IPS-20b (cell line): ENCODE data around the gene LPIN2.

Experiments
- H3K27ac ChIP-seq: one replicate; pipeline ENCODE4 v1.5.1; 2013; ENCODE audit warnings: low read length
- H3K27me3 ChIP-seq: 2 replicates; pipeline ENCODE4 v1.6.1; 2013; ENCODE audit warnings: mild to moderate bottlenecking, low read length, inconsistent platforms; ENCODE audit not compliant: insufficient read depth
- H3K36me3 ChIP-seq: 2 replicates; pipeline ENCODE4 v1.6.1; 2013; ENCODE audit warnings: low read depth, mild to moderate bottlenecking, inconsistent platforms, low read length, moderate library complexity; ENCODE audit not compliant: insufficient read depth
- H3K4me1 ChIP-seq: 2 replicates; pipeline ENCODE4 v1.6.1; 2013; ENCODE audit warnings: mild to moderate bottlenecking, control low read depth, inconsistent platforms, low read length, moderate library complexity; ENCODE audit not compliant: insufficient read depth
- H3K4me3 ChIP-seq: 2 replicates; pipeline ENCODE4 v1.5.1; 2013; ENCODE audit warnings: mild to moderate bottlenecking, low read length, inconsistent platforms
- H3K9ac ChIP-seq: 2 replicates; pipeline ENCODE4 v1.6.1; 2013; ENCODE audit warnings: low read depth, mild to moderate bottlenecking, inconsistent platforms, low read length, moderate library complexity
- H3K9me3 ChIP-seq: 2 replicates; pipeline ENCODE4 v1.6.1; 2013; ENCODE audit warnings: mild to moderate bottlenecking, low read depth, low read length, inconsistent platforms; ENCODE audit not compliant: insufficient read depth

The LPIN2 gene, protein sequence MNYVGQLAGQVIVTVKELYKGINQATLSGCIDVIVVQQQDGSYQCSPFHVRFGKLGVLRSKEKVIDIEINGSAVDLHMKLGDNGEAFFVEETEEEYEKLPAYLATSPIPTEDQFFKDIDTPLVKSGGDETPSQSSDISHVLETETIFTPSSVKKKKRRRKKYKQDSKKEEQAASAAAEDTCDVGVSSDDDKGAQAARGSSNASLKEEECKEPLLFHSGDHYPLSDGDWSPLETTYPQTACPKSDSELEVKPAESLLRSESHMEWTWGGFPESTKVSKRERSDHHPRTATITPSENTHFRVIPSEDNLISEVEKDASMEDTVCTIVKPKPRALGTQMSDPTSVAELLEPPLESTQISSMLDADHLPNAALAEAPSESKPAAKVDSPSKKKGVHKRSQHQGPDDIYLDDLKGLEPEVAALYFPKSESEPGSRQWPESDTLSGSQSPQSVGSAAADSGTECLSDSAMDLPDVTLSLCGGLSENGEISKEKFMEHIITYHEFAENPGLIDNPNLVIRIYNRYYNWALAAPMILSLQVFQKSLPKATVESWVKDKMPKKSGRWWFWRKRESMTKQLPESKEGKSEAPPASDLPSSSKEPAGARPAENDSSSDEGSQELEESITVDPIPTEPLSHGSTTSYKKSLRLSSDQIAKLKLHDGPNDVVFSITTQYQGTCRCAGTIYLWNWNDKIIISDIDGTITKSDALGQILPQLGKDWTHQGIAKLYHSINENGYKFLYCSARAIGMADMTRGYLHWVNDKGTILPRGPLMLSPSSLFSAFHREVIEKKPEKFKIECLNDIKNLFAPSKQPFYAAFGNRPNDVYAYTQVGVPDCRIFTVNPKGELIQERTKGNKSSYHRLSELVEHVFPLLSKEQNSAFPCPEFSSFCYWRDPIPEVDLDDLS

DNA sequence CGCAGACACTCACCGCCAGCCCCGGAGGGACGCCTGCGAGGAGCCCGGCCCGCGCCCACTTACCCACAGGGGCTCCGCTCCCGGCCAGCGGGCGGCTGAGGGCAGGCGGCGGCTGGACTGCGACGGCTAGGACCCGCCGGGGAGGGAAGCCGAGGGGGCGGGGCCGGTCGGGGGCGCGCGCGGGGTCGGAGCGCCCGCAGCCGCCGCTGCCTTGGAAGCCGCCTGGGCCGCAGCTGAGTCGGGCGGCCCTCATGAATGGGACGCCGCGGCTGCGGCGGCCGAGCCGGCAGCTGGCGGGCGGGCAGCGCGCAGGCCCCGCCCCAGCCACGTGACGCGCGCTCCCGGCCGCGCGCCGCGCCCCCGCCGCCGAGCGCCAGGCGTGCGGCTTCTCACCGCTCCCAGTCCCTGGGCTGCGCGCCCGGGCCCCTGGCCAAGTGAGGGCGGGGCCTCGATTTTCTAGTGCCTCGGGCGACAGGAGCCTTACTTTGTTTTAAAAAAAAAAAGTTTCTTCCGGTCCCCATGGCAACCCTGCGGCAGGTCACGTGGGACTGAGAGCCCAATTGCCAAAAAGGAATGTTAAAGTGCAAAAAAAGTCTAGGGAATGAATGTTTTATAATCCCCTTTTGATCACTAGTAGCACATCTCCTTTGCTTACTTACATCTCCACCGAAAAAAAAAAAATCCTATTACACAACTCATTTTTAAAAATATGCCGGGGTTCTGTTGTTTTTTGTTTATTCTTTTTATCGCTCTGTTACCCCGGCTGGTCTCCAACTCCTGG is at the start of gene LPIN2:
Gene LPIN2 (minus strand): TSS at position 121 of the 781 bp plus-strand sequence. CDS start 52,304 bp downstream, outside the sequence.
- peak within 1 kb of the TSS; percentile 76; the same call in 1 of the 2 replicates for H3K9ac ChIP-seq
- H3K4me1 ChIP-seq, result peaks cover 15% of the 10 kb centered on the region
- H3K4me3 ChIP-seq, result peak within 1 kb of the TSS; percentile 90
- H3K27ac ChIP-seq, result no peak within 1 kb of the TSS
- no peaks in the 10 kb centered on the region for H3K9me3 ChIP-seq
- H3K36me3 ChIP-seq, result peaks cover 16% of the 10 kb centered on the region; the same call in 1 of the 2 replicates
- H3K27me3 ChIP-seq, result no peaks in the 10 kb centered on the region

DNA sequence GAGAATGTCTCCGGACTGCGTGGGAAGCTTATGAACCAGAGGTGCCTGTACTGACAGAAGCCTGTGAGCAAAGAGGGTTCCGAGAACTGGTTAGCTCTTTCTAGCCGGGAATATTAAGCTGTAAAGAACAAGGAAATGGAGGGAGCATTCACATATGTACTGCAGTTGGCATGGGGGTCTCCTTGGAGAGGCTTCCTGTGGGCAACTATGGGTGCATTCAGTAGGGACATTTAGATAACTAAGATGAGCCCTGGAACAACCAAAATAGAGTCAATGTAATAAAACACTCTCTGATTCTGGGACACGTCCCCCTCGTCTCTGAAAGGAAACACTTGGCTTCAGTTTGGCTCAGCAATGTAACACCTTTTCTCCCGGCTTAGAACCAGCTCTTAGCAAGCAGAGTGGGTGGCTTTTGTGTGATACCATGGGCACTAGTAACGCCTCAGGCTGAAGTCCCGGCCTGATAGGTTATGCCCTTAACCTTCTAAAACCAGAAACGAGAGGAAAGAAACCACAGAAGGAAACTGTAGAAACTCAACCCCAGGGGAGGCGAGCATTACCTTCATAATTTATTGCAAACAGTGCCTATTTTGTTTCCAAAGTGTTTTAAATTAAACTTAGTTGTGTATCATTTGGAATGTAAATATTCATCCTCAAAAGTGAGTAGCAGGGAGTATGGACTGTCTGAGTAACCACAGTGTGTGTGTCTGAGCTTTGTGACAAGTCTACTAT is 48.8 kb upstream of the LPIN2 start:
- H3K27me3 ChIP-seq, result no peaks in the 10 kb centered on the region
- H3K36me3 ChIP-seq, result no peaks in the 10 kb centered on the region
- no peak overlapping the region for H3K27ac ChIP-seq
- no peak overlapping the region for H3K9ac ChIP-seq
- H3K4me3 ChIP-seq, result no peak overlapping the region
- no peaks in the 10 kb centered on the region for H3K9me3 ChIP-seq
- no peaks in the 10 kb centered on the region for H3K4me1 ChIP-seq

DNA sequence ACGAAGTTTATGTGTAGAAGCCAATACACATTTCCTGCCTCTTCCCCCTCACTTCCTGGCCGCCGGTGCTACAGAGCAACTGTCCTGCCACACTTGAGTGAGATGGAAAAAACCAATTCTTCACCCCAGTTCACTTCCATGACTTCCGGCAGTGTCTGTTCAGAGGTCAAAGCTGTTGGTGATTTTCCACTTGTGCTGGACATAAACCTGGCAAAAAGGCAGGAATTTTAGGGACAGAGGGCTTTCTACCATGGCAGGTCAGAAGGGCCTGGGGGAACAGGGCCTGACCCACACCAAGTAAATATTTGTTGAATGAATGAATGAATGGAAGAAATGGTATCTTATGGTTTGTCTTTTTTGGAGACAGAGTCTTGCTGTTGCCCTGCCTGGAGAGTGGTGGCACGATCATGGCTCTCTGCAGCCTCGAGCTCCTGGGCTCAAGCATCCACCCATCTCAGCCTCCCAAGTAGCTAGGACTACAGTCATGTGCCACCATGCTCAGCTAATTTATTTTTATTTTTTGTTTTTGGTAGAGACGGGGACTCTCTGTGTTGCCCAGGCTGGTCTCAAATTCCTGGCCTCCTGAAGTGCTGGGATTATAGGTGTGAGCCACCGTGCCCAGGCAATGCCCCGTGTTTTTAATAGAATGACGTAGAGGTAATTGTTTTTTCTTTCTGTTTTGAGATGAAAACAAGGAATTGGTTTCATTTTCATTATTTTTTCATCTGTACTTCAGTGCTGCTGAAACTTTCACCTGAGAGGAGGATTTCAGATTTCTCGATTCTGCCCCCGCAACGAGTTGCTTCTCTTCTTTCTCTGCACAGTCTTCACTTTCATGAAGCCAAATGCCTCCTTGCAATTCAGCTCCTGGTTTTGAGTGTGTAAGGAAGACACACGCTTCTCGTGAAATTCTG is 48.0 kb upstream of the LPIN2 start:
- H3K4me1 ChIP-seq, result no peaks in the 10 kb centered on the region
- H3K9ac ChIP-seq, result no peak overlapping the region
- H3K27ac ChIP-seq, result no peak overlapping the region
- no peaks in the 10 kb centered on the region for H3K27me3 ChIP-seq
- no peaks in the 10 kb centered on the region for H3K36me3 ChIP-seq
- H3K4me3 ChIP-seq, result no peak overlapping the region
- no peaks in the 10 kb centered on the region for H3K9me3 ChIP-seq

DNA sequence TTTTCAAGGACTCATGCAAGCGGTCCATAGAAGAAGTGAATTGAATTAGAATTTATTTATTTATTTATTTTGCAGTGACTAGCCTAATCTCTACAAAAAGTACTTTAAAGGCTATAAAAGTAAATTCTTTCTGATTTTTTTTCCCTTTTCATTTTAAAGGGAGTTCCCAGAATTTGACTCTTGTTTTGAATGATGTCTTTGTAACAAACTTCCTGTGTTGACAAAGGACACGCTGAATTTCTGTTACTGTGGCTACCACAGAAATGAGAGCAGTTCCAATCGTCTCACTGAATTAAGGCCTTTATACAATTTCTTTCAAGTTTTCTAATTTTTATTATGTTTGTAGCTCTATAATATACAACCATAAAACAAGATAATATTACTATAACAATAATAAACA is 46.3 kb upstream of the LPIN2 start:
- Histone ChIP-seq H3K36me3 (no peaks in the 10 kb centered on the region), H3K9me3 (no peaks in the 10 kb centered on the region), H3K4me3 (no peak overlapping the region), H3K4me1 (no peaks in the 10 kb centered on the region; the same call in 1 of the 2 replicates), H3K27me3 (no peaks in the 10 kb centered on the region), H3K27ac (no peak overlapping the region), H3K9ac (no peak overlapping the region)

DNA sequence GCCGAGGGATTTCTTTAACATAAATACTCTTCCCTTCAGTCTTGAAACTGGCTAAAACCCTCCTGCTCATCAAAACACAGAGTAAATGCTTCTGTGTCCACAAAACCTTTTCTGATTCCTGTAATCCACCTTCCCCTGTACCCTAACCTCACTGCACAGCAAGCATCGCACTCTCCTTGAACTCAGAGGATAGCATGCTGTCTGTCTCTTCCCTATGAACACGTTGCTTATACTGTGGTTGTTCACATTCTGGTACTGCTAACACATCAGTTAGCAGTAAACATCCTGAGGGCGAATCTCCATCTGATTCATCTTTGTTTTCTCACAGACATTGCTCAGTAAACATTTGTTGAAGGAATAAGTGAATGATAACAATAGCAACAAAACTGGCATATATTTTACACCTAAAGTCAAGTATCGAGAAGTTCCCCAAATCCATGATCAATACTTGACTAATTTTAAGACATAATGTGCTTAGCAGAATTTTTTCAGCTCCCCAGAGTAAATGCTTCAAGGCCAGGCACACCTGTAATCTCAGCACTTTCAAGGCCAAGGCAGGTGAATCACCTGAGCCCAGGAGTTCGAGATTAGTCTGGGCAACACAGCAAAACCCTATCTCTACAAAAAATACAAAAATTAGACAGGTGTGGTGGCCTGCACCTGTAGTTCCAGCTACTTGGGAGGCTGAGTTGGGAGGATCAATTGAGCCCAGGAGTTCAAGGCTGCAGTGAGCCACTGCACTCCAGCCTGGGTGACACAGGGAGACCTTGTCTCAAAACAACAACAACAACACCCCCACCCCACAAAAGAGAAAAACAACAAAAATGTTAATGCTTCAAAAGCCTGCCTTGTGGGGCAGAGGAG is 45.6 kb upstream of the LPIN2 start:
- Histone ChIP-seq H3K27ac (no peak overlapping the region), H3K4me3 (no peak overlapping the region), H3K4me1 (no peaks in the 10 kb centered on the region; the same call in 1 of the 2 replicates), H3K27me3 (no peaks in the 10 kb centered on the region), H3K36me3 (no peaks in the 10 kb centered on the region), H3K9me3 (no peaks in the 10 kb centered on the region), H3K9ac (no peak overlapping the region)

DNA sequence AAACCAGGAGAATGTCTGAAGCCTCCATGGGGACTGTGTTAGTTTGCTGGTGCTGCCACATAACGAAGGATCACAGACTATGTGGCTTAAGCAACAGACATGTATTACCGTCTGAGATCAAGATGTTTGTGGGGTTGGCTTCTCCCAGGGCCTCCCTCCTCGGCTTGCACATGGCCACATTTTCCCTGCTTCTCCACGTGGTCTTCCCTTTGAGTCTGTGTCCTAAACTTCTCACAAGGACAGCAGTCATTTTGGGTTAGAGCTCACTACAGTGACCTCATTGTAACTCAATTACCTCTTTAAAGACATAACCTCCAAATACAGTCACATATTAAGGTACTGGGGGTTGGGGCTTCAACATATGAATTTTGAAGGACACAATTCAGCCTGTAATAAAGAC is 44.6 kb upstream of the LPIN2 start:
- no peak overlapping the region for H3K27ac ChIP-seq
- no peaks in the 10 kb centered on the region for H3K27me3 ChIP-seq
- no peaks in the 10 kb centered on the region; the same call in 1 of the 2 replicates for H3K4me1 ChIP-seq
- H3K4me3 ChIP-seq, result no peak overlapping the region
- no peaks in the 10 kb centered on the region for H3K36me3 ChIP-seq
- H3K9me3 ChIP-seq, result peaks cover 4% of the 10 kb centered on the region; the same call in 1 of the 2 replicates
- no peak overlapping the region for H3K9ac ChIP-seq

DNA sequence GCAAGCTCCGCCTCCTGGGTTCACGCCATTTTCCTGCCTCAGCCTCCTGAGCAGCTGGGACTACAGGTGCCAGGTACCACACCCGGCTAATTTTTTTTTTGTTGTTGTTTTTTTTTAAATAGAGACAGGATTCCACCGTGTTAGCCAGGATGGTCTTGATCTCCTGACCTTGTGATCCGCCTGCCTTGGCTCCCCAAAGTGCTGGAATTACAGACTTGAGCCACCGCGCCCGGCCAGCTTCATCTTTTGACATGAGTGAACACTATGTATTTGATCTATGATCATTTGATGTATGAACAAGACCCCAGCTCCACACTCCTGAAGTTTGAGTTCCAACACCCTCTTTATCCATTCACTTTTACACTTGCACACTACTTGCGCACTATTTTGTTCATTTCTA is 43.4 kb upstream of the LPIN2 start:
- H3K27me3 ChIP-seq, result no peaks in the 10 kb centered on the region
- peaks cover 4% of the 10 kb centered on the region for H3K4me1 ChIP-seq
- H3K9ac ChIP-seq, result no peak overlapping the region

DNA sequence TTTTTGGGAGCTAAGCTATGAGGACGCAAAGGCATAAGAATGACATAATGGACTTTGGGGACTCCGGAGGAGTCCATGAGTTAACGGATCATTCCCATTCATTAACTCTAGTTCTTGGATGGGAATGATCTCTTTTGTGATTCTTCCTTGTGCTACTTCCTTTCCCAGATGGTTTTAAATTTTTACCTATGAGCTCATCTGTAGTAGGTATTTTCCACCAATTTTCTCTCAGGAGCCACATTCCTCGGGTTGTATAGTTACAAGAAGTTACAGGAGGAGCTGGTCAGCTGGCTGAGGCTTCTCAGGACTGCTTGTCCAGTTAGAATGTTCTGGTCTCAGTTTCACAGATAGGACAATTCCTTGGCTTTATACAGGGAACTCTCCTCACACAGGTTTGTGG is 42.9 kb upstream of the LPIN2 start:
- no peak overlapping the region for H3K9ac ChIP-seq
- H3K27me3 ChIP-seq, result no peaks in the 10 kb centered on the region
- H3K36me3 ChIP-seq, result no peaks in the 10 kb centered on the region
- H3K27ac ChIP-seq, result no peak overlapping the region
- H3K4me3 ChIP-seq, result no peak overlapping the region
- peaks cover 5% of the 10 kb centered on the region for H3K4me1 ChIP-seq
- peaks cover 4% of the 10 kb centered on the region; the same call in 1 of the 2 replicates for H3K9me3 ChIP-seq

More for the DNA sequence above, 43.4 kb upstream of the LPIN2 start:
- H3K27ac ChIP-seq, result no peak overlapping the region
- peaks cover 4% of the 10 kb centered on the region; the same call in 1 of the 2 replicates for H3K9me3 ChIP-seq
- no peaks in the 10 kb centered on the region for H3K36me3 ChIP-seq
- H3K4me3 ChIP-seq, result no peak overlapping the region

DNA sequence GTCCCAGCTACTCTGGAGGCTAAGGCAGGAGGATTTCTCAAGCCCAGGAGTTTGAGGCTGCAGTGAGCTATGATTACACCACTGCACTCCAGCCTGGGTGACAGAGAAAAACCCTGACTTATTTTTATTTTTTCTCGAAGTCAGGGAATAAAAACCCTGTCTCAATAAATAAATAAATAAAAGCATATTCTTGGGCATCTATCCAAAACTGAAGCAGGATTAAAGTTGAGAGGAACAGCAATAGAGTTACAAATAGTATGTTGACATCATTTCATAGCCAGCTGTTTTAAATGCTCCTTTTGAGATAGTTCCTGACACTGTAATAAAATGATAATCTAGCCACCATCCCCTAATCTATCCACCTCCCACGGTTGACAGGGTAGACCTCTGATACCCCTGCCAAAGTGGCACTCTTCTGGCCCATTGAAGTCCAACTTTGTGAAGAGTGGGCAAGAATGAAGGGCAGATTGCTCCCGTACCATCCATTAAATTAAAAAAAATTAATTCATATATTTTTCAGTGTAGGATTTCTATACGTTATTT is 42.3 kb upstream of the LPIN2 start:
- H3K4me3 ChIP-seq, result no peak overlapping the region
- H3K9ac ChIP-seq, result no peak overlapping the region
- peaks cover 5% of the 10 kb centered on the region for H3K4me1 ChIP-seq
- H3K9me3 ChIP-seq, result peaks cover 4% of the 10 kb centered on the region; the same call in 1 of the 2 replicates
- H3K36me3 ChIP-seq, result no peaks in the 10 kb centered on the region
- H3K27ac ChIP-seq, result no peak overlapping the region
- H3K27me3 ChIP-seq, result no peaks in the 10 kb centered on the region
